ENCODE data around the gene PAX1. TPM values are rescaled to one million over a fixed set of nuclear protein-coding genes. Genes with fewer than 3 reads are reported as not detected.

Gene PAX1
- total RNA-seq: not detected

GRCh38 chr20:21705575-21706260 is at the start of gene PAX1:
TSS of gene PAX1 (plus strand) at chr20:21705664. CDS start at chr20:21705713, 49 bp downstream.

Other genes with a start within 250 kb of the PAX1 start
- not detected for gene NKX2-2, start 191.6 kb upstream of the PAX1 start, total RNA-seq

Data from activated naive CD4-positive, alpha-beta T cell treated with anti-CD3 and anti-CD28 coated beads, Interleukin-2, amount 10 ng/mL, durations not matched to agents 5 hours and 36 hours (primary cell).